ENCODE data around the gene IMMP2L.

The IMMP2L gene

GRCh38 chr7:111498391-111499007 lies 63.8 kb downstream of the IMMP2L start:
- TF ChIP-seq EZH2 (IDR thresholded peaks at IDR 0.05; ENCODE audit: borderline replicate concordance, low read depth, low read length, severe bottlenecking), result no peak
- TF ChIP-seq, protein P1, sequence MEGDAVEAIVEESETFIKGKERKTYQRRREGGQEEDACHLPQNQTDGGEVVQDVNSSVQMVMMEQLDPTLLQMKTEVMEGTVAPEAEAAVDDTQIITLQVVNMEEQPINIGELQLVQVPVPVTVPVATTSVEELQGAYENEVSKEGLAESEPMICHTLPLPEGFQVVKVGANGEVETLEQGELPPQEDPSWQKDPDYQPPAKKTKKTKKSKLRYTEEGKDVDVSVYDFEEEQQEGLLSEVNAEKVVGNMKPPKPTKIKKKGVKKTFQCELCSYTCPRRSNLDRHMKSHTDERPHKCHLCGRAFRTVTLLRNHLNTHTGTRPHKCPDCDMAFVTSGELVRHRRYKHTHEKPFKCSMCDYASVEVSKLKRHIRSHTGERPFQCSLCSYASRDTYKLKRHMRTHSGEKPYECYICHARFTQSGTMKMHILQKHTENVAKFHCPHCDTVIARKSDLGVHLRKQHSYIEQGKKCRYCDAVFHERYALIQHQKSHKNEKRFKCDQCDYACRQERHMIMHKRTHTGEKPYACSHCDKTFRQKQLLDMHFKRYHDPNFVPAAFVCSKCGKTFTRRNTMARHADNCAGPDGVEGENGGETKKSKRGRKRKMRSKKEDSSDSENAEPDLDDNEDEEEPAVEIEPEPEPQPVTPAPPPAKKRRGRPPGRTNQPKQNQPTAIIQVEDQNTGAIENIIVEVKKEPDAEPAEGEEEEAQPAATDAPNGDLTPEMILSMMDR (IDR thresholded peaks at IDR 0.05; ENCODE audit: borderline replicate concordance, extremely low read depth, low read length, poor library complexity, severe bottlenecking), result no peak
- Histone ChIP-seq H3K27me3 (ENCODE audit: insufficient read depth, low read length, poor library complexity) (no peaks in the 10 kb centered on the region), H3K79me2 (ENCODE audit: insufficient read depth, low read length) (no peaks in the 10 kb centered on the region), H3K9me3 (ENCODE audit: insufficient read depth, low read length, severe bottlenecking) (no peaks in the 10 kb centered on the region), H4K20me1 (ENCODE audit: insufficient read depth, low read length) (no peaks in the 10 kb centered on the region), H3K36me3 (ENCODE audit: insufficient read depth, low read length) (no peaks in the 10 kb centered on the region), H3K4me2 (ENCODE audit: insufficient read depth, low read length) (no peak overlapping the region), H3K9ac (ENCODE audit: low read depth, low read length) (no peak overlapping the region), H3K27ac (ENCODE audit: low read length) (no peak overlapping the region), H2AFZ (ENCODE audit: low read depth, low read length) (no peak overlapping the region), H3K4me3 (ENCODE audit: low read depth in 1 of 2, low read length in 2 of 2) (no peak overlapping the region), H3K4me1 (ENCODE audit: insufficient read depth, low read length) (no peaks in the 10 kb centered on the region)
- ATAC-seq (ENCODE audit: insufficient read depth, low read depth), result no peak
- no peak for DNase-seq

DNA sequence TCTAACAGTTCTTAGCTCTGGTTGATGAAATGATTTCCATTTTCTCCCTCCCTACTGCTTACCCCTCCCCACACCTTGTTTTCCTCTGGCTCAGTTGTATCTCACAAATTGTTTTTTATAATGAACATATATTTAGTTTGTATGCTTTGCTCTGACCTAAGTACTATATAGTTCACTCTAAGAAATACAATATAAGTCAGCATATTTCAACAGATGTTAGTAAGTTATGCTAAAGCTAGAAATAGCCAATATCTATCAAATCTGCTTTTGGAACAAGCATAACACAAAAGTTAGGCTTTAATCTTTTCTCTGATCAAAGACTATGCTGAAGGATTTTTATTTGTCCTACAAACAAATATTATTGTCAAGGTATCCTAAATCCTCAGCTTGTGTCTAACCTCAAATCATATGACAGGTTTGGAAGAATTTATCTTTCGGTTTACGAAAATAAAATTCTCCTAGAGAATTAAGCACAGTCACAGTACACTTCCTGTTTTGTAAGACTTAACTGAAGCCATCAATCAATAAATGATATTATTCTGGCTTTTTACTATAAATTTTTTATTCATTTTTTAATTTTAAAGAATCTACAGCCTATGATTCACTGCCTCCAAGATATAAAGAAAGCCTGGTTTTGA lies 67.0 kb downstream of the IMMP2L start:
- no peak for TF ChIP-seq EZH2 (IDR thresholded peaks at IDR 0.05; ENCODE audit: borderline replicate concordance, low read depth, low read length, severe bottlenecking)
- TF ChIP-seq, protein P1 (IDR thresholded peaks at IDR 0.05; ENCODE audit: borderline replicate concordance, extremely low read depth, low read length, poor library complexity, severe bottlenecking), result no peak
- H3K9me3 ChIP-seq (ENCODE audit: insufficient read depth, low read length, severe bottlenecking), result no peaks in the 10 kb centered on the region
- no peaks in the 10 kb centered on the region for H3K79me2 ChIP-seq (ENCODE audit: insufficient read depth, low read length)
- ATAC-seq (ENCODE audit: insufficient read depth, low read depth) (no peak), DNase-seq (no peak)
- no peak overlapping the region for H2AFZ ChIP-seq (ENCODE audit: low read depth, low read length)
- no peaks in the 10 kb centered on the region for H3K27me3 ChIP-seq (ENCODE audit: insufficient read depth, low read length, poor library complexity)
- no peak overlapping the region for H3K27ac ChIP-seq (ENCODE audit: low read length)
- H3K4me1 ChIP-seq (ENCODE audit: insufficient read depth, low read length), result no peaks in the 10 kb centered on the region
- H3K4me2 ChIP-seq (ENCODE audit: insufficient read depth, low read length), result no peak overlapping the region
- no peaks in the 10 kb centered on the region for H4K20me1 ChIP-seq (ENCODE audit: insufficient read depth, low read length)
- no peaks in the 10 kb centered on the region for H3K36me3 ChIP-seq (ENCODE audit: insufficient read depth, low read length)
- H3K4me3 ChIP-seq (ENCODE audit: low read depth in 1 of 2, low read length in 2 of 2), result no peak overlapping the region
- H3K9ac ChIP-seq (ENCODE audit: low read depth, low read length), result no peak overlapping the region

- Histone ChIP-seq H3K4me1 (ENCODE audit: insufficient read depth, low read length) (no peaks in the 10 kb centered on the region), H3K9ac (ENCODE audit: low read depth, low read length) (no peak overlapping the region), H2AFZ (ENCODE audit: low read depth, low read length) (no peak overlapping the region), H3K9me3 (ENCODE audit: insufficient read depth, low read length, severe bottlenecking) (no peaks in the 10 kb centered on the region), H4K20me1 (ENCODE audit: insufficient read depth, low read length) (no peaks in the 10 kb centered on the region), H3K4me2 (ENCODE audit: insufficient read depth, low read length) (no peak overlapping the region), H3K4me3 (ENCODE audit: low read depth in 1 of 2, low read length in 2 of 2) (no peak overlapping the region), H3K27ac (ENCODE audit: low read length) (no peak overlapping the region), H3K79me2 (ENCODE audit: insufficient read depth, low read length) (no peaks in the 10 kb centered on the region), H3K36me3 (ENCODE audit: insufficient read depth, low read length) (no peaks in the 10 kb centered on the region), H3K27me3 (ENCODE audit: insufficient read depth, low read length, poor library complexity) (no peaks in the 10 kb centered on the region)
- TF ChIP-seq, protein P1 (IDR thresholded peaks at IDR 0.05; ENCODE audit: borderline replicate concordance, extremely low read depth, low read length, poor library complexity, severe bottlenecking), result no peak
- TF ChIP-seq EZH2 (IDR thresholded peaks at IDR 0.05; ENCODE audit: borderline replicate concordance, low read depth, low read length, severe bottlenecking), result no peak
- ATAC-seq (ENCODE audit: insufficient read depth, low read depth) (no peak), DNase-seq (no peak)
Measured at GRCh38 chr7:111492234-111492633, 70.1 kb downstream of the IMMP2L start.
